ENCODE results near the gene PTH2R.
"Not testable (repeated sequence)": the region's sequence is repeated elsewhere in the genome, so short reads cannot be mapped to it uniquely, and the experiment has no call there.

Gene PTH2R

DNA sequence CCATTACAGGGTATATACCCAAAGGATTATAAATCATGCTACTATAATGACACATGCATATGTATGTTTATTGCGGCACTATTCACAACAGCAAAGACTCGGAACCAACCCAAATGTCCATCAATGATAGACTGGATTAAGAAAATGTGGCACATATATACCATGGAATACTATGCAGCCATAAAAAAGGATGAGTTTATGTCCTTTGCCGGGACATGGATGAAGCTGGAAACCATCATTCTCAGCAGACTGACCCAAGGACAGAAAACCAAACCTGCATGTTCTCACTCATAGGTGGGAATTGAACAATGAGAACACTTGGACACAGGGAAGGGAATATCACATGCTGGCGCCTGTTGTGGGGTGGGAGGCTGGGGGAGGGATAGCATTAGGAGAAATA lies 9.8 kb upstream of the PTH2R start:
- not testable (repeated sequence) for DNase-seq (ENCODE audit: low spot score)

- DNase-seq (ENCODE audit: low spot score), result no peak
Measured at GRCh38 chr2:208399201-208399600, 7.4 kb upstream of the PTH2R start.

DNA sequence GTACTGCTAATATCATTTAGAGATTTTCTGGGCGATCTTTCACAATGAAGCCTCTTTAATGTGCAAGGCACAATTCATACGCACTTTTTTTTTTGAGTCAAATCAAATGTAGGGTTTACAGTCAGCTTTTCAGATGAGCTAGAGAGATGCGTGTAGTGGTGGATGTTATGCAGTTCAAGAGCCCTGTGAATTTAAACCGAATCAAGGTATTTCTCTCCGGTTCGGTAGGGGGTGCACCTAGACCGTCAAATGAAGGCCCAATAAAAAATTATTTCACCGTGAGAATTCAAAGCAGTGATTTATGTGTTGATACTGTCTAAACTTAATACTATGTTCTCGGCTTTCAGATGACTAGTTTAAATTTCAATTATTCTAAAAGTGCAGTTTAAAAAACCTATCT lies 1.1 kb downstream of the PTH2R start:
- DNase-seq (ENCODE audit: low spot score), result no peak

GRCh38 chr2:208413931-208414330 lies 7.3 kb downstream of the PTH2R start:
- DNase-seq (ENCODE audit: low spot score), result no peak

DNA sequence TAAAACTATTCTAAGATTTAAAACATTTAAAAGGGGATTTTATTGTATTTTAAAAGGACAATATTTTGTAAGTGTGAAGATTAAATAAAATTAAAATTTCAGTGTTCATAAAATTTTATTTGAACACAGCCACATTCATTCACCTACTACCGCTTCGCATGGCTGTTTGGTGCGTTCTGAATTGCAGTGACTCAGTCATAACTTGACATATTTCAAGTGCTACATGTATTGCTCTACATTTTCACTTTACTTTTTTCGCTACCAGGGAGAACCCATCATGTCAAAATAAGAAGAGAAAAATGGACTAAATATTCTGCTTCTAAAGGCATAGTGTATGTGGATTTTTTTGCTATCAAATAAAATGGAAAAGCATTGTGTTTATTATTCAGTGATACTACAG lies 8.7 kb downstream of the PTH2R start:
- DNase-seq (ENCODE audit: low spot score), result no peak

- no peak for DNase-seq (ENCODE audit: low spot score)
Measured at GRCh38 chr2:208415897-208416296, 9.3 kb downstream of the PTH2R start.

- DNase-seq (ENCODE audit: low spot score), result no peak
Measured at GRCh38 chr2:208426412-208427045, 19.9 kb downstream of the PTH2R start.

DNA sequence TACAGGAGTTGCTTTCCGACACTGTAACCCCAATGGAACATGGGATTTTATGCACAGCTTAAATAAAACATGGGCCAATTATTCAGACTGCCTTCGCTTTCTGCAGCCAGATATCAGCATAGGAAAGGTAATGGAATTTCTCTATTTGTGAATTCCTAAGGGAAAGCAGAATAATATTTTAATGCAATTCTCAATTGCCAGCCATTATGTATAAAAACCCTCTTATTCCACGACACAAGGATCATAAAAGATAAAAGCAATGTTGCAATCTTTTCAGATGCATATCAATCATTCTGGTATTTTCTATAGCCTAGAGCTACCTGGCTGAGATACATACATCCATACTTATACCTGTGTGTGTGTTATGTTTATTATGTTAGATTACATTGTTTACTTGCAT lies 31.2 kb downstream of the PTH2R start:
- DNase-seq (ENCODE audit: low spot score), result no peak

DNA sequence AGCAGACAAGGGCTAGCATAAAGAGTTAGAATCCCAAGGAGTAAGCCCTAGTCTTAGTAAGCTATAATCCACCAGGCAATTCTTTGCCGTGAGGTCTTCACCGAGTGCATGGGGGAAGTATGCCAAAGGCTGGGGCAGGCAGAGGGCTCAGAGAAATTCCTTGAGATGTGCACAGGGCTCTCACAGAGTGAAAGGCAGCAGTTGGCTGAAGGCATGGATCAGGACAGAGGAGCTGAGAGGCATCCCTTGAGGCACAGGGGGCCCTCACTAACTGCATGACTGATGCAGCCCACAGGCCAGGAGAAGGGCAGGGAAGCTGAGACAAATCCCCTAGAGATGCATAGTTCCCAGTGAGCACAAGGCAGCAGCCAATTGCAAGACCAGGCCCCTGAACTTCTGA lies 34.1 kb downstream of the PTH2R start:
- DNase-seq (ENCODE audit: low spot score), result no peak

GRCh38 chr2:208441951-208442350 lies 35.4 kb downstream of the PTH2R start:
- DNase-seq (ENCODE audit: low spot score), result no peak

GRCh38 chr2:208447447-208447846 lies 40.9 kb downstream of the PTH2R start:
- not testable (repeated sequence) for DNase-seq (ENCODE audit: low spot score)

DNA sequence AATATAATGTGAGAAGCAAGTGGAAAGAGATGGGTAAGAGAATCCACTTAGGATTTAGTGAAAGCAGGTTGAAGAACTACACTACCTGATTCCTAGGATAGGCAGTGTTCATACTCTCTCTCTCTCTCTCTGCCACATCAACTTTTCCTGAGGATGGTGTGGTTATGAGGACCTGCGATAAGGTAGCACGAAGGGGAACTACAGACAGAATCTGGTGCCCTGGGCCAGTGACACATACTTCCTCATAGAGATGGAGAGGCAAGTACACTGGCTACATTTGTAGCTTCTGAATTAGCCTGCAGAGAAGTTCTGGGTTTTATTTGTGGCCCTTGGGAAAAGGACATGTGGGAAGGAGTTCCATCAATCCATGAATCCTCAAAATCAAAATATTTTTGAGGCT lies 44.5 kb downstream of the PTH2R start:
- no peak for DNase-seq (ENCODE audit: low spot score)

DNA sequence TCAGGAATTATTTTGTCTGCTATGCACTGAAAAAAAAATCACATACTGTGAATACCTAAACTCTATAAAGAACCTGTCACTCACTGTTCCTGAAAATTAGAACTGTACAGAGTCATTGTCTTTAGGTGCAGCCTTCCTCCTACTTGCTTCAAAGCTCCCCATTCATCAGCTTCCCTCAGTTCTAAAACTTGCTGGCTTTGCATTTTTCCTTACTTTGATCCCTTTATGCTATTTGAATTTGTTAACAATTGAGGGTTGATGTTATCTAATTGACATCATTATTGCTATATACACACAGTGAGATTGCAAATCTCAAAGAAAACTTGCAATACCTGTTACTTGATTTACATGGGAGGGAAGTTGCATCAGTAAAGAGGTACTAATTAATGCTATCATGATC lies 48.3 kb downstream of the PTH2R start:
- DNase-seq (ENCODE audit: low spot score), result no peak

DNA sequence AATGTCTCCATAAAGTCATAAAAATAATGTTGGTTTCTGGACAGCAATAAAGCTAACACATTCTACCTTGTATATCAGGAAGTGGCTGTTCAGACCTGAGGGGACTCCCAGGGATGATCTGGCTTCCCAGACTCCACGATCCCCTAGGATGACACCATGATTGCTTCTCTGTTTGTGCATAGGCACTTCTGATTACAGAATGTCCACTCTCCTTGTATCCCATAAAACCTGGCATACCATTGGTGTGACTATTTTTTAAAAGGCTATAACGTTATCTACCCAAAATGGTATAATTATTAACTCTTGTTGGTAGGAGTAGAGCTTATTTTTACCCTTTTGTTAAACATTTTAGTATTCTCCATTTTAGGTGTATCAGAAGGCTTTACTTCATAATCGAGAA lies 57.1 kb downstream of the PTH2R start:
- DNase-seq (ENCODE audit: low spot score), result no peak

DNA sequence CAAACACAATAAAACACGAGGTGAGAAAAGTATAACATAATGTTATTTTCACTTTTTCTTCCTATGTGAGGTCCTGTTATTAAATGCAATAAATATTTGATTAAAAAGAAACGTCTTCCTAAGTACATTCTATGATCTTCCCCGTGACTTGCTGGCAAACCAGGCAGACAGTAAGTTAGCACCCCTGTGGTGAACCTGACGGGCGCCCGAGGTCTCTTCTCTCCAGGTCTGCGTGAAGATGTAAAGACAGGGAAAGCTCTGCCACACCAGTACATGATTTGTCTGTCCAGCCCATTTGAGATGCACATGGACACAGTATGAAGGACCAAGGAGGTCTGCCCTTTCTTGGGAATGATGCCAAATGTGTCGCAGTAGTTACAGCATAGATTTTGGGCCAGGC lies 57.6 kb downstream of the PTH2R start:
- no peak for DNase-seq (ENCODE audit: low spot score)

- DNase-seq (ENCODE audit: low spot score), result peak; percentile 62
Measured at GRCh38 chr2:208466151-208466919, 59.7 kb downstream of the PTH2R start.

GRCh38 chr2:208466920-208467298 lies 60.3 kb downstream of the PTH2R start:
- no peak for DNase-seq (ENCODE audit: low spot score)

- DNase-seq (ENCODE audit: low spot score), result no peak
Measured at GRCh38 chr2:208467564-208467963, 61.0 kb downstream of the PTH2R start.

- no peak for DNase-seq (ENCODE audit: low spot score)
Measured at GRCh38 chr2:208477741-208478140, 71.1 kb downstream of the PTH2R start.

DNA sequence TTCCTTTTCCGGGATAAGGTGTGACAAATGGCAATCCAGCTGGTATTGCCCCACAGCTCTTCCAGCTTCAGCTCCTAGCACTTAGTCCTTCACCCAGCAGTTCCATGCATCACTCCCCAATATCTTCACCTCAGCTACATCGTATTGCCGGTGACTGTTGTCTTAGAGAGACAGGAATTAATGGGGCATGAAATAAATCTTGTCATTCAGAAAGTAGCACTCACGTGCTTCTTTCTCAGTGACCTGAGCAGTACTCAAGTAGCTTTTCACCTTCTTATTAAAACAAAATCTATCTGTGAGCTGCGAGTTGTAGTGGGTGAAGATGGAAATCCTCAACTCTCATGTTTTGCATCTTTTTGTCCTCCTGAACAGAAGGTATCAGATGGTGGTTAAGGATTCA lies 72.8 kb downstream of the PTH2R start:
- no peak for DNase-seq (ENCODE audit: low spot score)

DNA sequence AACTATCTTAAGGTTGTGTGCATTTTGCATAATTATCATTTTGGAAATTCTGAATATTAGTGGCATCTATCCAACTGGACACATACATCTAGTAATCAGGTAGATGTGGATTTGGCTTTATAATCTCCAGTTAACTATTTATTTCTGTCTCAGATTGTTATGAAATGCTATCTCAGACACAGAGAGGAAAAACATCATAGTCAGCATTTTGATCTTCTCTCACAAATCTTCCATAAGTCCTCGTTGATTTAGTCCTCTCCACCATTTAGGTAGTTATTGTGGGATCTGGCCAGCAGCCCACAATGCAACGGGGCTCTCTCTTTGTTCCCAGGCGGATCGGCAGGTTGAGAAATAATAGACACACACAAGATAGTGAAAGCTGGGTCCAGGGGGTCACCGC lies 75.4 kb downstream of the PTH2R start:
- not testable (repeated sequence) for DNase-seq (ENCODE audit: low spot score)

- DNase-seq (ENCODE audit: low spot score), result not testable (repeated sequence)
Measured at GRCh38 chr2:208482453-208483015, 75.9 kb downstream of the PTH2R start.

- no peak for DNase-seq (ENCODE audit: low spot score)
Measured at GRCh38 chr2:208485390-208485789, 78.8 kb downstream of the PTH2R start.
